Peyer's patch (tissue), 4 donors: ENCODE results near the gene CST11.

Experiments used
- POLR2A ChIP-seq, 2 donors: fragments of 450-650 bp; IDR thresholded peaks; one replicate each; pipeline ENCODE4 v1.5.1; 2017; ENCODE audit warnings: antibody characterized with exemption in 2 of 2, mild to moderate bottlenecking in 2 of 2, moderate library complexity in 2 of 2
- TF ChIP-seq, protein P1 (sequence below), 6 experiments: fragments of 450-650 bp in 4 of 6; fragments of 200-600 bp in 2 of 6; sonication (generic) in 1 of 6; IDR thresholded peaks; one replicate each; pipeline ENCODE4 v1.5.1; 2017 to 2019; ENCODE audit warnings: antibody characterized with exemption in 6 of 6, mild to moderate bottlenecking in 3 of 6, moderate library complexity in 1 of 6

DNA sequence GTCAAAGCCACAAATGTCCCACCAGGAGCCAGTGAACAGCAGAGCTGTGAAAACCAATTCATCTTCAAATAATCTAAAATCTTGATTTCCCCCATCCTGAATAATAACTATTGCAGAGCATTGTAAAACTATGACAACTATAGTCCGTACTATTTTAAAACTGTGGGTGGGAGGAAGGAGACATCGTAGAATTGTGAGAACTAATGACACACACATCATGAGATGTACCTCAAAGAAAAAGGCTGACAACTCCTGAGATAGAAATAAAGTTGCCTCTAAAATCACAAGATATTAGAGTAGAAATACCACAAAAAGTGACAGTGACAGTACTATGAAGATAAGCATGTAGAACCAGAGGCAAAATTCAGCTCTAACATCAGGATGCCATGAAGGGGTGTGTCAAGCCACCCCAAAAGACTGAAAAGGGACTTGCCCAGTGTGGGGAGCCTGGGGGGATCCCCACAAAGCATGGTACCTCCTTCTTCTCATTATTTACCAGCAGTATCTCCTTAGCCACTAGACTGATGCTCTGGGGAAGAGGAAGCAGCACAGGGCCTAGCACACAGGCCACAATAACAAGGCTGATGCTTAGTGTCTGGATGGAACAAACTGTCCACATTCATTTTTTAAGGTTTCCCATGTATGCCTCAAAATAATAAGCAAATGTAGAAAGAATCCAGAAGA is 44.8 kb downstream of the CST11 start:
- TF ChIP-seq, protein P1, sequence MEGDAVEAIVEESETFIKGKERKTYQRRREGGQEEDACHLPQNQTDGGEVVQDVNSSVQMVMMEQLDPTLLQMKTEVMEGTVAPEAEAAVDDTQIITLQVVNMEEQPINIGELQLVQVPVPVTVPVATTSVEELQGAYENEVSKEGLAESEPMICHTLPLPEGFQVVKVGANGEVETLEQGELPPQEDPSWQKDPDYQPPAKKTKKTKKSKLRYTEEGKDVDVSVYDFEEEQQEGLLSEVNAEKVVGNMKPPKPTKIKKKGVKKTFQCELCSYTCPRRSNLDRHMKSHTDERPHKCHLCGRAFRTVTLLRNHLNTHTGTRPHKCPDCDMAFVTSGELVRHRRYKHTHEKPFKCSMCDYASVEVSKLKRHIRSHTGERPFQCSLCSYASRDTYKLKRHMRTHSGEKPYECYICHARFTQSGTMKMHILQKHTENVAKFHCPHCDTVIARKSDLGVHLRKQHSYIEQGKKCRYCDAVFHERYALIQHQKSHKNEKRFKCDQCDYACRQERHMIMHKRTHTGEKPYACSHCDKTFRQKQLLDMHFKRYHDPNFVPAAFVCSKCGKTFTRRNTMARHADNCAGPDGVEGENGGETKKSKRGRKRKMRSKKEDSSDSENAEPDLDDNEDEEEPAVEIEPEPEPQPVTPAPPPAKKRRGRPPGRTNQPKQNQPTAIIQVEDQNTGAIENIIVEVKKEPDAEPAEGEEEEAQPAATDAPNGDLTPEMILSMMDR (IDR thresholded peaks at IDR 0.05), result no peak
- TF ChIP-seq POLR2A (IDR thresholded peaks at IDR 0.05), result no peak
